ENCODE results near the gene ADGRF3. TPM values are rescaled to one million over a fixed set of nuclear protein-coding genes. Genes with fewer than 3 reads are reported as not detected.

The ADGRF3 gene
- total and polyA plus RNA-seq, 9 donors: 0.06 to 0.33 (median 0.16) TPM; not detected in 5

DNA sequence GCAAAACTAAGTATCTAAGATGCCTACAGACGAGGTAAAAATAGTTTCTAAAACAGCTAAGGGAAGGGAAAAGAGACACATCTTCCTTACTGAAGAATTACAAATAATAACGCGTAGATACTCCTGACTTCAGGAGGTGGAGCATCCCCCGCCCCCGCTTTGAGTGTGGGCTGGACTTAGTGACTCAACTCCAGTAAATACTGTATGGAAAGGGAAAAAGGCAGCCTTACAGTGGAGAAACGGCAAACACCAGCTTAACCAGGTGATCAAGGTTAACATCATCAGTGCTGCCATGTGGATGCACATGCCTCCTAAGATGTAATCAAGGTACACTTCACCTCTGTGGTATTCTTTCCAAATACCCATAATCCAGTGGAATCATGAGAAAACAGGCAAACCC, 53.9 kb downstream of the ADGRF3 start:
- H3K4me3 ChIP-seq: no peak overlapping the region
- H3K27me3 ChIP-seq: no peaks in the 10 kb centered on the region
- peaks cover 5% of the 10 kb centered on the region for H3K4me1 ChIP-seq (ENCODE audit: insufficient read depth)
- no peaks in the 10 kb centered on the region for H3K36me3 ChIP-seq
- H3K27ac ChIP-seq: peak overlapping the region; percentile 14 to 20
- no peaks in the 10 kb centered on the region for H3K9me3 ChIP-seq
- intact Hi-C loops (cut with DNase I): no loop called here
- 10 to 29% (median 12%) methylated on average over 6 of the region's 6 CpGs for WGBS, 3 donors
- peak in 3 of 5 donors; percentile 48 to 79 (median 67) for DNase-seq
- TF ChIP-seq EP300 (IDR thresholded peaks at IDR 0.05) (no peak), POLR2A (IDR thresholded peaks at IDR 0.05) (no peak), CTCF (IDR thresholded peaks at IDR 0.05) (no peak)

DNA sequence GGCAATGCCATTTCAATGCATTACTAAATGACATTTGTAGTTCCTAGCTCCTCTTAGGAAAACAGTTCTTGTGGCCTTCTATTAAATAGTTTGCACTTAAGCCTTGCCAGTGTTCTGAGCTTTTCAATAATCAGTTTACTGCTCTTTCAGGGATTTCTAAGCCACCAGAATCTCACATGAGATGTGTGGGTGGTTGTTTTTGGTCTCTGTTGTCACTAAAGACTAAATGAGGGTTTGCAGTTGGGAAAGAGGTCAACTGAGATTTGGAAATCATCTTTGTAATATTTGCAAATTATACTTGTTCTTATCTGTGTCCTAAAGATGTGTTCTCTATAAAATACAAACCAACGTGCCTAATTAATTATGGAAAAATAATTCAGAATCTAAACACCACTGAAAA, 56.6 kb downstream of the ADGRF3 start:
- Histone ChIP-seq H3K4me3 (no peak overlapping the region), H3K36me3 (no peaks in the 10 kb centered on the region), H3K9me3 (no peaks in the 10 kb centered on the region), H3K4me1 (ENCODE audit: insufficient read depth) (peaks cover 4% of the 10 kb centered on the region), H3K27me3 (no peaks in the 10 kb centered on the region), H3K27ac (no peak overlapping the region)
- TF ChIP-seq EP300 (IDR thresholded peaks at IDR 0.05) (no peak), POLR2A (IDR thresholded peaks at IDR 0.05) (no peak), CTCF (IDR thresholded peaks at IDR 0.05) (no peak)
- WGBS, 3 donors: 8 to 16% (median 9%) methylated on average over 1 of the region's 1 CpG
- intact Hi-C loops (cut with DNase I): no loop called here
- DNase-seq: no peak

GRCh38 chr2:26285931-26286330, 60.7 kb downstream of the ADGRF3 start:
- no peaks in the 10 kb centered on the region for H3K9me3 ChIP-seq
- 92 to 99% (median 96%) methylated on average over 3 of the region's 3 CpGs for WGBS, 3 donors
- no peaks in the 10 kb centered on the region for H3K27me3 ChIP-seq
- H3K4me1 ChIP-seq (ENCODE audit: insufficient read depth): peaks cover 4% of the 10 kb centered on the region
- intact Hi-C loops (cut with DNase I): no loop called here
- TF ChIP-seq CTCF (IDR thresholded peaks at IDR 0.05): no peak
- no peak for TF ChIP-seq EP300 (IDR thresholded peaks at IDR 0.05)
- no peak for TF ChIP-seq POLR2A (IDR thresholded peaks at IDR 0.05)
- H3K36me3 ChIP-seq: no peaks in the 10 kb centered on the region
- H3K27ac ChIP-seq: no peak overlapping the region
- no peak for DNase-seq
- H3K4me3 ChIP-seq: no peak overlapping the region

- H3K27ac ChIP-seq: no peak overlapping the region
- no peak for DNase-seq
- H3K36me3 ChIP-seq: no peaks in the 10 kb centered on the region
- H3K27me3 ChIP-seq: no peaks in the 10 kb centered on the region
- no peaks in the 10 kb centered on the region for H3K4me1 ChIP-seq (ENCODE audit: insufficient read depth)
- 90 to 93% (median 93%) methylated on average over 3 of the region's 3 CpGs for WGBS, 3 donors
- no peak for TF ChIP-seq EP300 (IDR thresholded peaks at IDR 0.05)
- no peak for TF ChIP-seq POLR2A (IDR thresholded peaks at IDR 0.05)
- no peak for TF ChIP-seq CTCF (IDR thresholded peaks at IDR 0.05)
- H3K4me3 ChIP-seq: no peak overlapping the region
- intact Hi-C loops (cut with DNase I): no loop called here
- H3K9me3 ChIP-seq: no peaks in the 10 kb centered on the region
These were observed 62.5 kb downstream of the ADGRF3 start for GRCh38 chr2:26284132-26284531.

Data from ovary (tissue), 9 donors.